K562 (cell line): ENCODE data around the gene MSL2. TPM values are rescaled to one million over a fixed set of nuclear protein-coding genes. Genes with fewer than 3 reads are reported as not detected.

Source experiments
- ATAC-seq: fragments of 200-7000 bp; cut with Tn5 transposase; 3 replicates; pipeline ENCODE4 v1.9.1; 2020; ENCODE audit warnings: moderate library complexity
- BruUV-seq: library from RNA; stranded (reverse); fragments of 400-500 nt; replicated peaks from 2 replicates; lab custom pipeline; 2021; lab: Mats Ljungman, UMichigan
- CTCF ChIA-PET: fragments of 300-600 bp; formaldehyde crosslinking; extraction: SDS; loops from one replicate; lab custom pipeline; 2021; ENCODE audit warnings: low intra/inter-chr PET ratio; lab: Yijun Ruan, JAX
- POLR2A ChIA-PET: fragments of 300-600, 350-650 bp; sonication (Branson Sonifier 250); formaldehyde crosslinking; extraction: SDS; loops from one replicate; lab custom pipeline; 2021; ENCODE audit warnings: antibody characterized with exemption, inconsistent platforms; lab: Yijun Ruan, JAX
- DNase-seq, 4 experiments: peaks; one replicate each; pipeline versions ENCODE4 v3.0.0 to v3.0.0-alpha.2; 2011 to 2018; ENCODE audit warnings: low spot score in 3 of 4, mixed read lengths in 3 of 4; ENCODE audit errors: extremely low read depth in 1 of 4
- FAIRE-seq: peaks from 2 replicates; lab custom pipeline; 2011; peaks lifted over from hg19 to GRCh38; lab: Jason Lieb, UNC
- H2AFZ ChIP-seq: 2 replicates; pipeline ENCODE4 v1.6.0; 2011; ENCODE audit warnings: low read depth, low read length, control low read depth, inconsistent platforms
- H3K27ac ChIP-seq: fragments of 200-600 bp; 3 replicates; pipeline ENCODE4 v1.8.0; 2011; ENCODE audit warnings: low read depth, mild to moderate bottlenecking, control low read depth, inconsistent platforms, low read length, moderate library complexity, mixed read lengths; ENCODE audit errors: extremely low read depth
- H3K27me3 ChIP-seq, 2 experiments: fragments of 300-600 bp in 1 of 2; 2 replicates in 1 of 2; 3 replicates in 1 of 2; pipeline versions ENCODE4 v1.6.0 to v1.8.0; 2011; ENCODE audit warnings: inconsistent platforms in 2 of 2, low read length in 2 of 2, mild to moderate bottlenecking in 1 of 2, mixed read lengths in 1 of 2, moderate library complexity in 1 of 2; ENCODE audit not compliant: control insufficient read depth in 2 of 2, insufficient read depth in 2 of 2
- H3K36me3 ChIP-seq: fragments of 300-600 bp; 3 replicates; pipeline ENCODE4 v1.8.0; 2011; ENCODE audit warnings: mild to moderate bottlenecking, low read length, inconsistent platforms; ENCODE audit not compliant: control insufficient read depth, insufficient read depth
- H3K4me1 ChIP-seq, 2 experiments: fragments of 200-600 bp in 1 of 2; replicated peaks in 1 of 2; 2 replicates in 1 of 2; 3 replicates in 1 of 2; pipeline versions ENCODE4 v1.5.1 to v1.8.0; 2011; ENCODE audit warnings: inconsistent platforms in 2 of 2, low read length in 2 of 2, mild to moderate bottlenecking in 1 of 2, mixed read lengths in 1 of 2, moderate library complexity in 1 of 2; ENCODE audit not compliant: control insufficient read depth in 2 of 2, insufficient read depth in 2 of 2
- H3K4me2 ChIP-seq: 2 replicates; pipeline ENCODE4 v1.6.1; 2011; ENCODE audit warnings: low read length, control low read depth, inconsistent platforms, mixed read lengths; ENCODE audit not compliant: insufficient read depth
- H3K4me3 ChIP-seq: fragments of 200-600 bp; sonication (generic), shearing (Covaris generic); 2 replicates; pipeline ENCODE4 v1.5.1; 2016; ENCODE audit warnings: control low read depth, inconsistent platforms
- H3K79me2 ChIP-seq: fragments of 200-600 bp; 3 replicates; pipeline ENCODE4 v1.8.0; 2011; ENCODE audit warnings: low read length, inconsistent platforms; ENCODE audit not compliant: control insufficient read depth, insufficient read depth
- H3K9ac ChIP-seq, 2 experiments: 2 replicates each; pipeline versions ENCODE4 v1.6.0 to v1.6.1; 2011; ENCODE audit warnings: low read depth in 2 of 2, low read length in 2 of 2, control low read depth in 1 of 2, inconsistent platforms in 1 of 2, mild to moderate bottlenecking in 1 of 2, mixed read lengths in 1 of 2; ENCODE audit not compliant: insufficient read depth in 1 of 2
- H3K9me1 ChIP-seq: one replicate; pipeline ENCODE4 v1.6.0; 2011; ENCODE audit warnings: inconsistent platforms, mild to moderate bottlenecking, low read length, moderate library complexity; ENCODE audit not compliant: control insufficient read depth, insufficient read depth
- H3K9me3 ChIP-seq: replicated peaks from 2 replicates; pipeline ENCODE4 v1.5.1; 2011; ENCODE audit warnings: low read depth, low read length, inconsistent platforms; ENCODE audit not compliant: control insufficient read depth, insufficient read depth
- H4K20me1 ChIP-seq: replicated peaks from 2 replicates; pipeline ENCODE4 v1.6.1; 2011; ENCODE audit warnings: low read length, inconsistent platforms, mixed read lengths; ENCODE audit not compliant: control insufficient read depth, insufficient read depth
- BRF1 ChIP-seq: IDR thresholded peaks from 3 replicates; pipeline ENCODE4 v1.6.1; 2011; ENCODE audit warnings: borderline replicate concordance, mild to moderate bottlenecking; ENCODE audit not compliant: insufficient read length; ENCODE audit errors: extremely low read depth
- CBX5 ChIP-seq: IDR thresholded peaks from 2 replicates; pipeline ENCODE4 v1.6.1; 2014; ENCODE audit warnings: low read depth, borderline replicate concordance
- CTCFL ChIP-seq: IDR thresholded peaks from 2 replicates; pipeline ENCODE4 v1.6.1; 2011; ENCODE audit warnings: borderline replicate concordance, low read depth, mild to moderate bottlenecking, moderate library complexity, low read length; ENCODE audit not compliant: insufficient read depth, poor library complexity, severe bottlenecking
- E2F3 ChIP-seq: fragments of 250-450 bp; sonication (Bioruptor Pico); IDR thresholded peaks from 2 replicates; pipeline ENCODE4 v1.4.0; 2020; ENCODE audit warnings: mild to moderate bottlenecking
- HDAC1 ChIP-seq, 2 experiments: fragments of 450-650 bp; IDR thresholded peaks; 2 replicates each; pipeline ENCODE4 v1.6.1; 2016 to 2017; ENCODE audit warnings: inconsistent platforms in 1 of 2, mild to moderate bottlenecking in 1 of 2, moderate library complexity in 1 of 2
- HDAC3 ChIP-seq: fragments of 450-650 bp; IDR thresholded peaks from 2 replicates; pipeline ENCODE4 v1.6.1; 2018; ENCODE audit warnings: borderline replicate concordance, mild to moderate bottlenecking, moderate library complexity; ENCODE audit not compliant: partially characterized antibody
- HOMEZ ChIP-seq: fragments of 250-450 bp; sonication (Bioruptor Pico); IDR thresholded peaks from 2 replicates; pipeline ENCODE4 v1.4.0; 2020; ENCODE audit warnings: mild to moderate bottlenecking, moderate library complexity
- NFIX ChIP-seq: fragments of 250-450 bp; sonication (Bioruptor Pico); IDR thresholded peaks from 2 replicates; pipeline ENCODE4 v1.4.0; 2020; ENCODE audit warnings: low read depth, mild to moderate bottlenecking, moderate library complexity
- POLR2A ChIP-seq: fragments of 450-650 bp; conservative IDR thresholded peaks from 2 replicates; pipeline ENCODE4 v1.6.1; 2016
- ZNF133 ChIP-seq: fragments of 250-450 bp; sonication (Bioruptor Pico); IDR thresholded peaks from 2 replicates; pipeline ENCODE4 v1.4.0; 2020; ENCODE audit warnings: mild to moderate bottlenecking
- WGBS: fragments of 100-300 bp; shearing (Covaris generic); methylation state at CpG from one replicate; pipeline ENCODE4 v1.1.6; 2016; ENCODE audit warnings: low coverage, mixed read lengths; ENCODE audit not compliant: insufficient coverage; ENCODE audit errors: missing lambda C conversion rate; 5-methylcytosine and 5-hydroxymethylcytosine counted together
- in situ Hi-C: fragments of 300-500 bp; cut with MboI; formaldehyde crosslinking; loops from 4 replicates; pipeline ENCODE4 v1.15.0; 2018; ENCODE audit warnings: inconsistent platforms, mixed read lengths
- intact Hi-C: fragments of 100-400 bp; cut with micrococcal nuclease; formaldehyde crosslinking; loops from 2 replicates; pipeline ENCODE4 v1.14.2; 2022
- polyA plus RNA-seq, 8 experiments: library from polyadenylated mRNA; depleted of rRNA in 4 of 8; stranded (reverse) in 5 of 8; unstranded in 3 of 8; fragments of >200 nt; fragmentation: Nextera tagmentation in 2 of 8; fragmentation: Illumina TruSeq in 1 of 8; extraction: Ambion mirVana in 2 of 8; extraction: Trizol in 1 of 8; gene quantifications; 2 replicates each; pipeline versions ENCODE4 v1.2.1 to v1.2.3, GENCODE V29; 2011 to 2014; ENCODE audit warnings: inconsistent platforms in 1 of 8, missing spikeins in 1 of 8
- total RNA-seq, 7 experiments: library from RNA; depleted of rRNA in 6 of 7; stranded (reverse); fragments of >200 nt in 6 of 7; fragmentation: Illumina TruSeq in 2 of 7; extraction: Trizol in 2 of 7; gene quantifications; 2 replicates each; pipeline versions ENCODE4 v1.2.1 to v1.2.3, GENCODE V29; 2011 to 2021; ENCODE audit warnings: low replicate concordance in 1 of 7
- TF ChIP-seq, protein P1 (sequence below): sonication (generic); formaldehyde crosslinking; IDR thresholded peaks from 2 replicates; pipeline ENCODE4 v1.8.0; 2022; ENCODE audit warnings: mild to moderate bottlenecking, missing genetic modification reagents
- TF ChIP-seq, protein P2 (sequence below): fragments of 450-650 bp; conservative IDR thresholded peaks from 2 replicates; pipeline ENCODE4 v1.6.1; 2016; ENCODE audit warnings: missing genetic modification characterization, low read depth, mild to moderate bottlenecking, missing compliant biosample characterization, moderate library complexity

The MSL2 gene
- total and polyA plus RNA-seq, 9 of the 15 experiments (the other 6 are each of a cell fraction or from before 2014, with no cell fraction given), result 1.9 to 19.9 (median 9.1) TPM

GRCh38 chr3:136110481-136110880 lies 85.7 kb downstream of the MSL2 start:
- in situ Hi-C loops, result no loop called here
- WGBS, result 50% methylated on average over 2 of the region's 2 CpGs
- CTCF ChIA-PET, result no interaction called here
- Histone ChIP-seq H3K9me1 (no peaks in the 10 kb centered on the region), H3K4me3 (no peak overlapping the region), H3K9ac (no peak overlapping the region)
- FAIRE-seq, result no peak
- intact Hi-C loops, result no loop called here
- POLR2A ChIA-PET, result interaction anchor here (0.6 to 1.0 kb wide), 2 partner anchors 11 to 174 kb away, joined by 3 read pairs; no protein-coding TSS in a partner anchor
- BruUV-seq, result no TSS peak
- TF ChIP-seq POLR2A (no peak), E2F3 (CRISPR knock-in tag) (no peak), HDAC1 (IDR thresholded peaks at IDR 0.05) (no peak), BRF1 (no peak), CBX5 (no peak), NFIX (CRISPR knock-in tag) (no peak), ZNF133 (CRISPR knock-in tag) (no peak), HDAC3 (no peak), HOMEZ (CRISPR knock-in tag) (no peak), CTCFL (no peak)
- TF ChIP-seq, protein P1, sequence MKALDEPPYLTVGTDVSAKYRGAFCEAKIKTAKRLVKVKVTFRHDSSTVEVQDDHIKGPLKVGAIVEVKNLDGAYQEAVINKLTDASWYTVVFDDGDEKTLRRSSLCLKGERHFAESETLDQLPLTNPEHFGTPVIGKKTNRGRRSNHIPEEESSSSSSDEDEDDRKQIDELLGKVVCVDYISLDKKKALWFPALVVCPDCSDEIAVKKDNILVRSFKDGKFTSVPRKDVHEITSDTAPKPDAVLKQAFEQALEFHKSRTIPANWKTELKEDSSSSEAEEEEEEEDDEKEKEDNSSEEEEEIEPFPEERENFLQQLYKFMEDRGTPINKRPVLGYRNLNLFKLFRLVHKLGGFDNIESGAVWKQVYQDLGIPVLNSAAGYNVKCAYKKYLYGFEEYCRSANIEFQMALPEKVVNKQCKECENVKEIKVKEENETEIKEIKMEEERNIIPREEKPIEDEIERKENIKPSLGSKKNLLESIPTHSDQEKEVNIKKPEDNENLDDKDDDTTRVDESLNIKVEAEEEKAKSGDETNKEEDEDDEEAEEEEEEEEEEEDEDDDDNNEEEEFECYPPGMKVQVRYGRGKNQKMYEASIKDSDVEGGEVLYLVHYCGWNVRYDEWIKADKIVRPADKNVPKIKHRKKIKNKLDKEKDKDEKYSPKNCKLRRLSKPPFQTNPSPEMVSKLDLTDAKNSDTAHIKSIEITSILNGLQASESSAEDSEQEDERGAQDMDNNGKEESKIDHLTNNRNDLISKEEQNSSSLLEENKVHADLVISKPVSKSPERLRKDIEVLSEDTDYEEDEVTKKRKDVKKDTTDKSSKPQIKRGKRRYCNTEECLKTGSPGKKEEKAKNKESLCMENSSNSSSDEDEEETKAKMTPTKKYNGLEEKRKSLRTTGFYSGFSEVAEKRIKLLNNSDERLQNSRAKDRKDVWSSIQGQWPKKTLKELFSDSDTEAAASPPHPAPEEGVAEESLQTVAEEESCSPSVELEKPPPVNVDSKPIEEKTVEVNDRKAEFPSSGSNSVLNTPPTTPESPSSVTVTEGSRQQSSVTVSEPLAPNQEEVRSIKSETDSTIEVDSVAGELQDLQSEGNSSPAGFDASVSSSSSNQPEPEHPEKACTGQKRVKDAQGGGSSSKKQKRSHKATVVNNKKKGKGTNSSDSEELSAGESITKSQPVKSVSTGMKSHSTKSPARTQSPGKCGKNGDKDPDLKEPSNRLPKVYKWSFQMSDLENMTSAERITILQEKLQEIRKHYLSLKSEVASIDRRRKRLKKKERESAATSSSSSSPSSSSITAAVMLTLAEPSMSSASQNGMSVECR (CRISPR knock-in tag), result no peak
- TF ChIP-seq, protein P2, sequence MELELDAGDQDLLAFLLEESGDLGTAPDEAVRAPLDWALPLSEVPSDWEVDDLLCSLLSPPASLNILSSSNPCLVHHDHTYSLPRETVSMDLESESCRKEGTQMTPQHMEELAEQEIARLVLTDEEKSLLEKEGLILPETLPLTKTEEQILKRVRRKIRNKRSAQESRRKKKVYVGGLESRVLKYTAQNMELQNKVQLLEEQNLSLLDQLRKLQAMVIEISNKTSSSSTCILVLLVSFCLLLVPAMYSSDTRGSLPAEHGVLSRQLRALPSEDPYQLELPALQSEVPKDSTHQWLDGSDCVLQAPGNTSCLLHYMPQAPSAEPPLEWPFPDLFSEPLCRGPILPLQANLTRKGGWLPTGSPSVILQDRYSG (tag), result no peak
- TF ChIP-seq, all 486 proteins: peak for 0
- no peaks in the 10 kb centered on the region for H3K9me3 ChIP-seq
- H3K36me3 ChIP-seq, result no peaks in the 10 kb centered on the region
- H3K4me2 ChIP-seq, result no peak overlapping the region
- H4K20me1 ChIP-seq, result no peaks in the 10 kb centered on the region
- H3K27me3 ChIP-seq, result no peaks in the 10 kb centered on the region
- no peaks in the 10 kb centered on the region for H3K79me2 ChIP-seq
- H3K27ac ChIP-seq, result no peak overlapping the region
- no peak overlapping the region for H2AFZ ChIP-seq
- H3K4me1 ChIP-seq, result no peaks in the 10 kb centered on the region
- ATAC-seq (no peak), DNase-seq (no peak)
